ENCODE data around the gene MAGEB10.
"Not testable (repeated sequence)": the region's sequence is repeated elsewhere in the genome, so short reads cannot be mapped to it uniquely, and the experiment has no call there.

The MAGEB10 gene

GRCh38 chrX:27807690-27808089 lies at the start of gene MAGEB10:
TSS of gene MAGEB10 (plus strand) at chrX:27807990. CDS start at chrX:27821307, 13,317 bp downstream.
- peaks cover 0 to 3% (median 0%) of the 10 kb centered on the region in 5 donors for H3K27me3 ChIP-seq (ENCODE audit: control insufficient read depth in 5 of 5, insufficient read depth in 4 of 5, low read length in 5 of 5)

GRCh38 chrX:27765718-27766117 lies 42.1 kb upstream of the MAGEB10 start:
- Histone ChIP-seq H3K27me3 (ENCODE audit: control insufficient read depth in 5 of 5, insufficient read depth in 4 of 5, low read length in 5 of 5) (no peaks in the 10 kb centered on the region), H3K9me3 (ENCODE audit: control insufficient read depth in 5 of 5, low read length in 5 of 5) (no peaks in the 10 kb centered on the region), H3K4me3 (ENCODE audit: low read depth in 1 of 5, low read length in 5 of 5) (no peak overlapping the region), H3K36me3 (ENCODE audit: control insufficient read depth in 5 of 5, insufficient read depth in 5 of 5, low read length in 5 of 5) (no peaks in the 10 kb centered on the region), H3K9ac (ENCODE audit: low read length in 5 of 5) (no peak overlapping the region), H3K27ac (ENCODE audit: low read depth, low read length) (no peak overlapping the region), H3K4me1 (ENCODE audit: control insufficient read depth in 5 of 5, insufficient read depth in 5 of 5, low read length in 5 of 5) (no peaks in the 10 kb centered on the region)

More at GRCh38 chrX:27807690-27808089, at the start of gene MAGEB10:
- no peak within 1 kb of the TSS for H3K27ac ChIP-seq (ENCODE audit: low read depth, low read length)
- H3K9me3 ChIP-seq (ENCODE audit: control insufficient read depth in 5 of 5, low read length in 5 of 5), result peaks cover 0 to 5% (median 0%) of the 10 kb centered on the region in 5 donors
- H3K4me3 ChIP-seq (ENCODE audit: low read depth in 1 of 5, low read length in 5 of 5), result no peak within 1 kb of the TSS
- H3K4me1 ChIP-seq (ENCODE audit: control insufficient read depth in 5 of 5, insufficient read depth in 5 of 5, low read length in 5 of 5), result no peaks in the 10 kb centered on the region
- H3K9ac ChIP-seq (ENCODE audit: low read length in 5 of 5), result no peak within 1 kb of the TSS
- no peaks in the 10 kb centered on the region for H3K36me3 ChIP-seq (ENCODE audit: control insufficient read depth in 5 of 5, insufficient read depth in 5 of 5, low read length in 5 of 5)

- Histone ChIP-seq H3K9ac (ENCODE audit: low read length in 5 of 5) (no peak overlapping the region), H3K27ac (ENCODE audit: low read depth, low read length) (no peak overlapping the region), H3K27me3 (ENCODE audit: control insufficient read depth in 5 of 5, insufficient read depth in 4 of 5, low read length in 5 of 5) (no peaks in the 10 kb centered on the region), H3K9me3 (ENCODE audit: control insufficient read depth in 5 of 5, low read length in 5 of 5) (no peaks in the 10 kb centered on the region), H3K4me1 (ENCODE audit: control insufficient read depth in 5 of 5, insufficient read depth in 5 of 5, low read length in 5 of 5) (no peaks in the 10 kb centered on the region), H3K36me3 (ENCODE audit: control insufficient read depth in 5 of 5, insufficient read depth in 5 of 5, low read length in 5 of 5) (no peaks in the 10 kb centered on the region), H3K4me3 (ENCODE audit: low read depth in 1 of 5, low read length in 5 of 5) (no peak overlapping the region)
Observed at GRCh38 chrX:27767387-27767786, 40.4 kb upstream of the MAGEB10 start.

- no peaks in the 10 kb centered on the region for H3K4me1 ChIP-seq (ENCODE audit: control insufficient read depth in 5 of 5, insufficient read depth in 5 of 5, low read length in 5 of 5)
- H3K27me3 ChIP-seq (ENCODE audit: control insufficient read depth in 5 of 5, insufficient read depth in 4 of 5, low read length in 5 of 5), result no peaks in the 10 kb centered on the region
- H3K9ac ChIP-seq (ENCODE audit: low read length in 5 of 5), result no peak overlapping the region
- H3K27ac ChIP-seq (ENCODE audit: low read depth, low read length), result no peak overlapping the region
- no peaks in the 10 kb centered on the region for H3K36me3 ChIP-seq (ENCODE audit: control insufficient read depth in 5 of 5, insufficient read depth in 5 of 5, low read length in 5 of 5)
- no peaks in the 10 kb centered on the region for H3K9me3 ChIP-seq (ENCODE audit: control insufficient read depth in 5 of 5, low read length in 5 of 5)
- no peak overlapping the region for H3K4me3 ChIP-seq (ENCODE audit: low read depth in 1 of 5, low read length in 5 of 5)
Observed at GRCh38 chrX:27775984-27776383, 31.8 kb upstream of the MAGEB10 start.

- no peaks in the 10 kb centered on the region for H3K36me3 ChIP-seq (ENCODE audit: control insufficient read depth in 5 of 5, insufficient read depth in 5 of 5, low read length in 5 of 5)
- no peaks in the 10 kb centered on the region for H3K9me3 ChIP-seq (ENCODE audit: control insufficient read depth in 5 of 5, low read length in 5 of 5)
- no peak overlapping the region for H3K27ac ChIP-seq (ENCODE audit: low read depth, low read length)
- H3K4me1 ChIP-seq (ENCODE audit: control insufficient read depth in 5 of 5, insufficient read depth in 5 of 5, low read length in 5 of 5), result no peaks in the 10 kb centered on the region
- peaks cover 0 to 3% (median 0%) of the 10 kb centered on the region in 5 donors for H3K27me3 ChIP-seq (ENCODE audit: control insufficient read depth in 5 of 5, insufficient read depth in 4 of 5, low read length in 5 of 5)
- no peak overlapping the region for H3K9ac ChIP-seq (ENCODE audit: low read length in 5 of 5)
- H3K4me3 ChIP-seq (ENCODE audit: low read depth in 1 of 5, low read length in 5 of 5), result no peak overlapping the region
Observed at GRCh38 chrX:27796640-27797257, 11.0 kb upstream of the MAGEB10 start.

GRCh38 chrX:27797575-27797974 lies 10.2 kb upstream of the MAGEB10 start:
- no peak overlapping the region for H3K9ac ChIP-seq (ENCODE audit: low read length in 5 of 5)
- H3K36me3 ChIP-seq (ENCODE audit: control insufficient read depth in 5 of 5, insufficient read depth in 5 of 5, low read length in 5 of 5), result no peaks in the 10 kb centered on the region
- no peak overlapping the region for H3K4me3 ChIP-seq (ENCODE audit: low read depth in 1 of 5, low read length in 5 of 5)
- peaks cover 0 to 3% (median 0%) of the 10 kb centered on the region in 5 donors for H3K27me3 ChIP-seq (ENCODE audit: control insufficient read depth in 5 of 5, insufficient read depth in 4 of 5, low read length in 5 of 5)
- H3K4me1 ChIP-seq (ENCODE audit: control insufficient read depth in 5 of 5, insufficient read depth in 5 of 5, low read length in 5 of 5), result no peaks in the 10 kb centered on the region
- H3K27ac ChIP-seq (ENCODE audit: low read depth, low read length), result no peak overlapping the region
- no peaks in the 10 kb centered on the region for H3K9me3 ChIP-seq (ENCODE audit: control insufficient read depth in 5 of 5, low read length in 5 of 5)

GRCh38 chrX:27808226-27808625 lies 436 bp downstream of the MAGEB10 start:
- H3K27ac ChIP-seq (ENCODE audit: low read depth, low read length), result no peak overlapping the region
- H3K4me3 ChIP-seq (ENCODE audit: low read depth in 1 of 5, low read length in 5 of 5), result no peak overlapping the region
- peaks cover 0 to 5% (median 0%) of the 10 kb centered on the region in 5 donors for H3K9me3 ChIP-seq (ENCODE audit: control insufficient read depth in 5 of 5, low read length in 5 of 5)
- peaks cover 0 to 3% (median 0%) of the 10 kb centered on the region in 5 donors for H3K27me3 ChIP-seq (ENCODE audit: control insufficient read depth in 5 of 5, insufficient read depth in 4 of 5, low read length in 5 of 5)
- H3K36me3 ChIP-seq (ENCODE audit: control insufficient read depth in 5 of 5, insufficient read depth in 5 of 5, low read length in 5 of 5), result no peaks in the 10 kb centered on the region
- H3K4me1 ChIP-seq (ENCODE audit: control insufficient read depth in 5 of 5, insufficient read depth in 5 of 5, low read length in 5 of 5), result no peaks in the 10 kb centered on the region
- H3K9ac ChIP-seq (ENCODE audit: low read length in 5 of 5), result no peak overlapping the region

GRCh38 chrX:27808991-27809859 lies 1.4 kb downstream of the MAGEB10 start:
- not testable (repeated sequence) for H3K36me3 ChIP-seq (ENCODE audit: control insufficient read depth in 5 of 5, insufficient read depth in 5 of 5, low read length in 5 of 5); H3K4me1 ChIP-seq (ENCODE audit: control insufficient read depth in 5 of 5, insufficient read depth in 5 of 5, low read length in 5 of 5); H3K27ac ChIP-seq (ENCODE audit: low read depth, low read length); H3K27me3 ChIP-seq (ENCODE audit: control insufficient read depth in 5 of 5, insufficient read depth in 4 of 5, low read length in 5 of 5); H3K4me3 ChIP-seq (ENCODE audit: low read depth in 1 of 5, low read length in 5 of 5); H3K9me3 ChIP-seq (ENCODE audit: control insufficient read depth in 5 of 5, low read length in 5 of 5); H3K9ac ChIP-seq (ENCODE audit: low read length in 5 of 5)

GRCh38 chrX:27815209-27815608 lies 7.4 kb downstream of the MAGEB10 start:
- no peak overlapping the region for H3K9ac ChIP-seq (ENCODE audit: low read length in 5 of 5)
- H3K27ac ChIP-seq (ENCODE audit: low read depth, low read length), result no peak overlapping the region
- no peak overlapping the region for H3K4me3 ChIP-seq (ENCODE audit: low read depth in 1 of 5, low read length in 5 of 5)
- no peaks in the 10 kb centered on the region for H3K4me1 ChIP-seq (ENCODE audit: control insufficient read depth in 5 of 5, insufficient read depth in 5 of 5, low read length in 5 of 5)
- peaks cover 0 to 5% (median 0%) of the 10 kb centered on the region in 5 donors for H3K27me3 ChIP-seq (ENCODE audit: control insufficient read depth in 5 of 5, insufficient read depth in 4 of 5, low read length in 5 of 5)
- peaks cover 0 to 5% (median 0%) of the 10 kb centered on the region in 5 donors for H3K9me3 ChIP-seq (ENCODE audit: control insufficient read depth in 5 of 5, low read length in 5 of 5)
- H3K36me3 ChIP-seq (ENCODE audit: control insufficient read depth in 5 of 5, insufficient read depth in 5 of 5, low read length in 5 of 5), result no peaks in the 10 kb centered on the region

GRCh38 chrX:27823812-27824211 lies 16.0 kb downstream of the MAGEB10 start:
- Histone ChIP-seq H3K9ac (ENCODE audit: low read length in 5 of 5) (no peak overlapping the region), H3K9me3 (ENCODE audit: control insufficient read depth in 5 of 5, low read length in 5 of 5) (no peaks in the 10 kb centered on the region), H3K27me3 (ENCODE audit: control insufficient read depth in 5 of 5, insufficient read depth in 4 of 5, low read length in 5 of 5) (no peaks in the 10 kb centered on the region), H3K36me3 (ENCODE audit: control insufficient read depth in 5 of 5, insufficient read depth in 5 of 5, low read length in 5 of 5) (no peaks in the 10 kb centered on the region), H3K4me3 (ENCODE audit: low read depth in 1 of 5, low read length in 5 of 5) (no peak overlapping the region), H3K4me1 (ENCODE audit: control insufficient read depth in 5 of 5, insufficient read depth in 5 of 5, low read length in 5 of 5) (no peaks in the 10 kb centered on the region), H3K27ac (ENCODE audit: low read depth, low read length) (no peak overlapping the region)

Data from subcutaneous abdominal adipose tissue (tissue), 5 donors.